ENCODE results near the gene HPS5.
"Not testable (repeated sequence)": the region's sequence is repeated elsewhere in the genome, so short reads cannot be mapped to it uniquely, and the experiment has no call there.

Gene HPS5

GRCh38 chr11:18277565-18278271 lies 44.2 kb downstream of the HPS5 start:
- no peak for FAIRE-seq
- DNase-seq (ENCODE audit: low spot score), result no peak

- FAIRE-seq (no peak), DNase-seq (ENCODE audit: low spot score) (no peak)
Measured at GRCh38 chr11:18271206-18271605, 50.7 kb downstream of the HPS5 start.

- no peak for FAIRE-seq
- DNase-seq (ENCODE audit: low spot score), result no peak
Measured at GRCh38 chr11:18270102-18270501, 51.8 kb downstream of the HPS5 start.

- not testable (repeated sequence) for DNase-seq (ENCODE audit: low spot score); FAIRE-seq
Measured at GRCh38 chr11:18269252-18269651, 52.7 kb downstream of the HPS5 start.

- not testable (repeated sequence) for DNase-seq (ENCODE audit: low spot score); FAIRE-seq
Measured at GRCh38 chr11:18267335-18268133, 54.4 kb downstream of the HPS5 start.

GRCh38 chr11:18265949-18266348 lies 56.0 kb downstream of the HPS5 start, which contains the start of gene SAA1:
Gene SAA1 (plus strand): TSS chr11:18266264. CDS start chr11:18266888, 624 bp downstream.
- FAIRE-seq (no peak), DNase-seq (ENCODE audit: low spot score) (no peak)

GRCh38 chr11:18264677-18265555 lies 57.0 kb downstream of the HPS5 start:
- DNase-seq (ENCODE audit: low spot score) (no peak), FAIRE-seq (no peak)

GRCh38 chr11:18264035-18264434 lies 57.9 kb downstream of the HPS5 start:
- DNase-seq (ENCODE audit: low spot score) (no peak), FAIRE-seq (no peak)

- not testable (repeated sequence) for DNase-seq (ENCODE audit: low spot score); FAIRE-seq
Measured at GRCh38 chr11:18262681-18263350, 59.1 kb downstream of the HPS5 start.

- no peak for FAIRE-seq
- DNase-seq (ENCODE audit: low spot score), result no peak
Measured at GRCh38 chr11:18261721-18262120, 60.2 kb downstream of the HPS5 start.

GRCh38 chr11:18259259-18259658 lies 62.7 kb downstream of the HPS5 start:
- no peak for FAIRE-seq
- no peak for DNase-seq (ENCODE audit: low spot score)

GRCh38 chr11:18254781-18255361 lies 67.1 kb downstream of the HPS5 start:
- DNase-seq (ENCODE audit: low spot score), result no peak
- FAIRE-seq, result no peak

- FAIRE-seq, result peak; percentile 40
- no peak for DNase-seq (ENCODE audit: low spot score)
Measured at GRCh38 chr11:18253778-18254338, 68.1 kb downstream of the HPS5 start.

- FAIRE-seq, result no peak
- no peak for DNase-seq (ENCODE audit: low spot score)
Measured at GRCh38 chr11:18253233-18253632, 68.7 kb downstream of the HPS5 start.

- FAIRE-seq, result no peak
- no peak for DNase-seq (ENCODE audit: low spot score)
Measured at GRCh38 chr11:18248561-18248960, 73.4 kb downstream of the HPS5 start, which contains the start of gene SAA2. Gene SAA2 (minus strand): TSS chr11:18248668. CDS start chr11:18248011, 657 bp downstream.

GRCh38 chr11:18247191-18247581 lies 74.8 kb downstream of the HPS5 start:
- DNase-seq (ENCODE audit: low spot score); FAIRE-seq: not testable (repeated sequence)

- FAIRE-seq; DNase-seq (ENCODE audit: low spot score): not testable (repeated sequence)
Measured at GRCh38 chr11:18246379-18247190, 75.4 kb downstream of the HPS5 start.

- no peak for FAIRE-seq
- no peak for DNase-seq (ENCODE audit: low spot score)
Measured at GRCh38 chr11:18245396-18245795, 76.5 kb downstream of the HPS5 start.

GRCh38 chr11:18243783-18244362 lies 78.1 kb downstream of the HPS5 start:
- DNase-seq (ENCODE audit: low spot score) (peak; percentile 69), FAIRE-seq (no peak)

Data from urothelium cell line (cell line).